ENCODE measurements around the gene STEAP3. TPM values are rescaled to one million over a fixed set of nuclear protein-coding genes. Genes with fewer than 3 reads are reported as not detected.

Gene STEAP3
- total RNA-seq, 1 donor from 2014 or later = 0.94 TPM

- peaks cover 71% of the 10 kb centered on the region for H3K27me3 Mint-ChIP-seq (ENCODE audit: low read depth)
- no peak for DNase-seq (ENCODE audit: low spot score in 2 of 2, unreplicated experiment in 2 of 2)
- H3K36me3 Mint-ChIP-seq = no peaks in the 10 kb centered on the region
- no peaks in the 10 kb centered on the region for H3K9me3 Mint-ChIP-seq
- no peak overlapping the region for H3K4me3 Mint-ChIP-seq
- TF ChIP-seq, protein P1, sequence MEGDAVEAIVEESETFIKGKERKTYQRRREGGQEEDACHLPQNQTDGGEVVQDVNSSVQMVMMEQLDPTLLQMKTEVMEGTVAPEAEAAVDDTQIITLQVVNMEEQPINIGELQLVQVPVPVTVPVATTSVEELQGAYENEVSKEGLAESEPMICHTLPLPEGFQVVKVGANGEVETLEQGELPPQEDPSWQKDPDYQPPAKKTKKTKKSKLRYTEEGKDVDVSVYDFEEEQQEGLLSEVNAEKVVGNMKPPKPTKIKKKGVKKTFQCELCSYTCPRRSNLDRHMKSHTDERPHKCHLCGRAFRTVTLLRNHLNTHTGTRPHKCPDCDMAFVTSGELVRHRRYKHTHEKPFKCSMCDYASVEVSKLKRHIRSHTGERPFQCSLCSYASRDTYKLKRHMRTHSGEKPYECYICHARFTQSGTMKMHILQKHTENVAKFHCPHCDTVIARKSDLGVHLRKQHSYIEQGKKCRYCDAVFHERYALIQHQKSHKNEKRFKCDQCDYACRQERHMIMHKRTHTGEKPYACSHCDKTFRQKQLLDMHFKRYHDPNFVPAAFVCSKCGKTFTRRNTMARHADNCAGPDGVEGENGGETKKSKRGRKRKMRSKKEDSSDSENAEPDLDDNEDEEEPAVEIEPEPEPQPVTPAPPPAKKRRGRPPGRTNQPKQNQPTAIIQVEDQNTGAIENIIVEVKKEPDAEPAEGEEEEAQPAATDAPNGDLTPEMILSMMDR (IDR thresholded peaks at IDR 0.05; ENCODE audit: unreplicated experiment) = no peak
- H3K4me1 Mint-ChIP-seq = peaks cover 5% of the 10 kb centered on the region
- no peak overlapping the region for H3K27ac Mint-ChIP-seq
These were observed 27.7 kb upstream of the STEAP3 start for GRCh38 chr2:119195887-119196286.

DNA sequence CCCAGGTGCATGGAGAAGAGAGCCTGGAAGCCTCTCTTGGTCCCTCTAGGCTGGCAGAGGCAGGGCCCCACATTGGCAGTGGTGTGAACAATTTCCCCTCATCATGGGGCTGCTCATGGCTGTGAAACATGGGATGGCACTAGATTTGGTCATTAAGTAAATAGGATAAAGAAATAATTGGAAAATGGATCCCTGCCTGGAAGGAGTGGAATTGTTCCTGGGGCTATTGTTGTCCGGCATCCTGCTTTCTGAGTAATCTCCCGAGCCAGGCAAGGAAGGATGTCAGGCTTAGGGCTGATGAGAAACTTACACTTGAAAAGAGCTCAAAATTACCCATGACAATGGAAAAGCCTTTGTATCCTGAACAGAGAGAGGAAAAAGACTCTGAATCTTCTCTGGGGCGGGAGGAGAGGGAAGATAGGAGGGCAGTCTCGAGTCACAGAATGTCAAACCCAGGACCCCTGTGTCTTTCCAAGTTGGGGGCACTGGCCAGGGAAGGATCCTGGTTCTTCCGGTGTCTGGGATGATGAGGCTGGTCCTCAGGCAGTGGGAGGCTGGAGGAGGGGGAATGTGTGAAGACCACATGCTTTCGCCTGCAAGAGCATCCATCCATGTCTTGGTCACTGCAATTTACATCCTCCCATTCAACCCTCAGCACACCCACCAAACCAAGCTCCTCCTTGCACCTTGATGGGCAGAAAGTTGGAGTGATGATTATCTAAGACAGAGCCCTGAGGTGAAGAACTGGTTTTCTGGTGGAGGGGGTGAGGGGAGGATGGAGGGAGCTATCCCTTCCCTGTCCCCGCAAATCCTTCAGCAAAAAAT is 27.1 kb upstream of the STEAP3 start:
- H3K4me3 Mint-ChIP-seq = no peak overlapping the region
- no peaks in the 10 kb centered on the region for H3K9me3 Mint-ChIP-seq
- no peak overlapping the region for H3K27ac Mint-ChIP-seq
- H3K4me1 Mint-ChIP-seq = peaks cover 5% of the 10 kb centered on the region
- H3K27me3 Mint-ChIP-seq (ENCODE audit: low read depth) = peaks cover 74% of the 10 kb centered on the region
- DNase-seq (ENCODE audit: low spot score in 2 of 2, unreplicated experiment in 2 of 2) = no peak
- no peaks in the 10 kb centered on the region for H3K36me3 Mint-ChIP-seq
- TF ChIP-seq, protein P1 (IDR thresholded peaks at IDR 0.05; ENCODE audit: unreplicated experiment) = no peak

DNA sequence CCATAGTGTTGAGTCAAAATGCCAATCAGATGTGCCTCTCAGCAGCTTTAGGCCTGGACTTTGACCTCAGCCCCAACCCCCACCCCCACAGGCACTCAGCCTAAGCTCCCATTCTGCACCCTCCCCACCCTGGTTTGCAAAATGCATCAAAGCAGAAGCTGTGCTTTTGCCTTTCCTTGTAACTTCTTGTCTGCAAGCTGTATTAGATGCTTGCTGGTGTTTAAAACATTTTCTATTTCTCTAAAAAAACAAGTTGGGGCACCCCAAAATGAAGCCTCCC is 26.6 kb upstream of the STEAP3 start:
- Mint-ChIP-seq H3K27me3 (ENCODE audit: low read depth) (peaks cover 74% of the 10 kb centered on the region), H3K9me3 (no peaks in the 10 kb centered on the region), H3K36me3 (no peaks in the 10 kb centered on the region), H3K4me3 (no peak overlapping the region), H3K27ac (no peak overlapping the region), H3K4me1 (peaks cover 5% of the 10 kb centered on the region)
- no peak for DNase-seq (ENCODE audit: low spot score in 2 of 2, unreplicated experiment in 2 of 2)
- TF ChIP-seq, protein P1 (IDR thresholded peaks at IDR 0.05; ENCODE audit: unreplicated experiment) = no peak

DNA sequence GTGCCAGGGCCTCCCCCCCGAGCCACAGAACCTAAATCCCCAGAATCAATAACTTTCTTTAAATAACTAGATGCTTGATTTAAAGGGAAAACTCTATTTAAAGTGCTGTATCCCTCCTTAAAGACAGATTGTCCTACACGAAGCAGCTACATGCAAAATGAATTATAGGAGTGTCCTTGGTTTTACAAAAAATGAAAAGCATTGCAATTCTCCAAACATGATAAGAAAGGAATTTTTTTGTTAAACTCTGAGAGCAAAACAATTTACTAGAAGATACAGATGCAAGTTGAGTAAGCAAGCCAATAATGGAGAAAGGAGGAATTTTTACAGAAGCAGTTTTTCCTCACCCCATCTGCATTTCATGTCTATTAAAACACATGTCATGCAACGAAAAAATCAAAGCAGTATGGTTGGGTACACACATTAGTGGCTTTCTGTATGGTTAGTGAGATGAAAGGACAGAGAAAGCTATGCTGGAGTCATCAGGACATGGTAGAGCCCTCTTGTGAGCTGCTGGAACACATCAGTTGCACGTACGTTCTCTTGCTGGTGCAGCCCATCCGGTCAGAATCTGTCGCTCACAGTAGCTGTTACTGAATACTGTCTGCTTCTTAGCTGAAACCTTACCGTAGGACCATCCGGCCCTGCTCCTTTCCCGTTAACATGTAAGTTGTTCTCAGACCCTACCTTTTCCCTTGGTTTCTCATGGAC is 25.9 kb upstream of the STEAP3 start:
- Mint-ChIP-seq H3K9me3 (no peaks in the 10 kb centered on the region), H3K36me3 (no peaks in the 10 kb centered on the region), H3K27me3 (ENCODE audit: low read depth) (peaks cover 80% of the 10 kb centered on the region), H3K4me1 (peaks cover 5% of the 10 kb centered on the region), H3K27ac (peak overlapping the region; percentile 21), H3K4me3 (no peak overlapping the region)
- no peak for DNase-seq (ENCODE audit: low spot score in 2 of 2, unreplicated experiment in 2 of 2)
- TF ChIP-seq, protein P1 (IDR thresholded peaks at IDR 0.05; ENCODE audit: unreplicated experiment) = no peak

DNA sequence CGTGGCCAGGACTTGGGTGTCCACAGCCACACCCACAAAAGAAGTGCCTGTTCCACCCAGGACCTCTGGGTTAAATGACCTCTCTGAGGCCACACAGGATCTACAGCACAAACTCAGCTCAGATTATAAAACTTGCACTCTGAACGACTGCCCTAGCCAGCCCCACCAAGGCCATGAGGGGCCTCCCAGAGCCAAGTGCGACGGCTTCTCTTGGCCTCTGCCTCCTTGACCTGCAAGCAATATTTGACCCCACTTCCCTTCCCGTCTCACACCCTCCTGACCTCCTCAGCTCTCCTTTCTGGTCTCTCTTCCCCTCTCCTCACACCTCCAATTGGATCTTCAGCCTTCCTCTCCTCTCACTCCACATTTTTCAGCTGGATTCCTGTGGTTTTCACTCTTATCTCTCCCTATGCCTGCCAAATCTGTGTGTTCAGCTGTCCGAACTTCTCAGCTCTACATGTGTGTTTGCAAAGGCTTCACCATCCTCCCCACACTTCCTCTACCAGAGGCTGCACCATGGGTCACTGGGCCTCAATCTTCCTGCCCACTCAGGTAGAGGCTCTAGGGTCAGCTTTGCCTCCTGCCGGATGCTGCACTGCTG is 25.3 kb upstream of the STEAP3 start:
- TF ChIP-seq, protein P1 (IDR thresholded peaks at IDR 0.05; ENCODE audit: unreplicated experiment) = no peak
- no peak for DNase-seq (ENCODE audit: low spot score in 2 of 2, unreplicated experiment in 2 of 2)
- H3K9me3 Mint-ChIP-seq = no peaks in the 10 kb centered on the region
- H3K4me1 Mint-ChIP-seq = peaks cover 5% of the 10 kb centered on the region
- H3K4me3 Mint-ChIP-seq = no peak overlapping the region
- peaks cover 75% of the 10 kb centered on the region for H3K27me3 Mint-ChIP-seq (ENCODE audit: low read depth)
- no peaks in the 10 kb centered on the region for H3K36me3 Mint-ChIP-seq
- peak overlapping the region; percentile 21 for H3K27ac Mint-ChIP-seq

Measured in mesothelial cell of epicardium (in vitro differentiated cells).